Upper lobe of left lung (tissue), 6 donors: ENCODE measurements around the gene WLS. TPM values are rescaled to one million over a fixed set of nuclear protein-coding genes. Genes with fewer than 3 reads are reported as not detected.

Experiments
- ATAC-seq, 2 donors: fragments of 200-7000 bp; cut with Tn5 transposase; one replicate each; pipeline ENCODE4 v1.9.1; 2022; ENCODE audit warnings: mild to moderate bottlenecking in 2 of 2, moderate library complexity in 2 of 2; ENCODE audit not compliant: low FRiP score in 2 of 2
- DNase-seq, 2 donors: peaks; one replicate each; pipeline ENCODE4 v3.0.0-alpha.2; 2019 to 2020
- H3K27ac ChIP-seq, 4 donors: fragments of 200-600 bp; sonication (generic); one replicate each; pipeline ENCODE4 v1.5.1; 2016 to 2019
- H3K27me3 ChIP-seq, 4 donors: fragments of 200-600 bp; sonication (generic); one replicate each; pipeline ENCODE4 v1.5.1; 2017 to 2019
- H3K36me3 ChIP-seq, 4 donors: fragments of 200-600 bp; sonication (generic); one replicate each; pipeline ENCODE4 v1.5.1; 2016 to 2019
- H3K4me1 ChIP-seq, 4 donors: fragments of 200-600 bp; sonication (generic); one replicate each; pipeline ENCODE4 v1.5.1; 2018 to 2019
- H3K4me3 ChIP-seq, 4 donors: fragments of 200-600 bp; sonication (generic); one replicate each; pipeline ENCODE4 v1.5.1; 2017 to 2019; ENCODE audit warnings: mild to moderate bottlenecking in 2 of 4, moderate library complexity in 1 of 4
- H3K9me3 ChIP-seq, 4 donors: fragments of 200-600 bp; sonication (generic); one replicate each; pipeline ENCODE4 v1.5.1; 2018 to 2019
- EP300 ChIP-seq, 4 donors: sonication (generic); formaldehyde crosslinking; IDR thresholded peaks; one replicate each; pipeline ENCODE4 v1.5.1; 2017; ENCODE audit warnings: antibody characterized with exemption in 4 of 4, control low read depth in 2 of 4
- POLR2A ChIP-seq, 4 donors: fragments of 450-650 bp; IDR thresholded peaks; one replicate each; pipeline ENCODE4 v1.5.1; 2016 to 2017; ENCODE audit warnings: antibody characterized with exemption in 4 of 4, mild to moderate bottlenecking in 2 of 4
- POLR2AphosphoS5 ChIP-seq, 2 donors: sonication (generic); formaldehyde crosslinking; IDR thresholded peaks; one replicate each; pipeline ENCODE4 v1.5.1; 2017; ENCODE audit warnings: antibody characterized with exemption in 2 of 2
- WGBS, 2 donors: methylation state at CpG; one replicate each; pipeline ENCODE4 v1.1.5; 2017 to 2018; 5-methylcytosine and 5-hydroxymethylcytosine counted together
- total RNA-seq, 6 donors: library from RNA; depleted of rRNA in 4 of 6; stranded (reverse); fragments of >200 nt in 4 of 6; gene quantifications; one replicate each; pipeline versions ENCODE4 v1.1.0 to v1.2.1, GENCODE V29; 2016 to 2021
- TF ChIP-seq, protein P1 (sequence below), 6 experiments: fragments of 450-650 bp in 4 of 6; fragments of 200-600 bp in 2 of 6; sonication (generic) in 2 of 6; IDR thresholded peaks; one replicate each; pipeline ENCODE4 v1.5.1; 2016 to 2019; ENCODE audit warnings: antibody characterized with exemption in 6 of 6
- donor health status: DM: no; HTN: no; CAD: no; lungs with moderate emphysema.
- donor health status: DM: no; HTN: yes; CAD: no; lungs with severe emphysema.

The WLS gene
- total RNA-seq, 6 donors from 2014 or later = 33.5 to 113 (median 61.3) TPM

DNA sequence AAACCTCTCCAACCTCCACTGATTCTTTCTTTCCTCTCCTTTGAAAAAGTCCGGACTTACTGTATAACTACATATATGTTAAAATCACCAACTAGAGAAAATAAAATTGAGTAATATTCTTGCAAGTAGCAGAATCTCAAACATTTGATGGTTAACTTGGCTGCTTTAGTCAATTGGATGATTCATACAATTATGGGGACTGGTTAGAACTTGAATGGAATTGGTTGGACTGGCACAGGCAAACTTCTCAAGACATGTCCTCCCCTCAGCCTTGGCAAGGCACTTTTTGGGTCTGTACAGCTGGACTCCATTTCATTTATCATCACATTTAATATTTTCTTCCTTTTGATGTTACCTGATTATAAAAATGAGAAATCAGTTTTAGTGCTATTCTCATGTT lies 6.5 kb downstream of the WLS start:
- WGBS, 2 donors = 93 to 98% methylated on average over 1 of the region's 1 CpG
- Histone ChIP-seq H3K27ac (no peak overlapping the region), H3K4me3 (no peak overlapping the region), H3K4me1 (peaks cover 2 to 26% (median 19%) of the 10 kb centered on the region in 4 donors), H3K36me3 (no peaks in the 10 kb centered on the region), H3K27me3 (no peaks in the 10 kb centered on the region), H3K9me3 (no peaks in the 10 kb centered on the region)
- TF ChIP-seq, protein P1, sequence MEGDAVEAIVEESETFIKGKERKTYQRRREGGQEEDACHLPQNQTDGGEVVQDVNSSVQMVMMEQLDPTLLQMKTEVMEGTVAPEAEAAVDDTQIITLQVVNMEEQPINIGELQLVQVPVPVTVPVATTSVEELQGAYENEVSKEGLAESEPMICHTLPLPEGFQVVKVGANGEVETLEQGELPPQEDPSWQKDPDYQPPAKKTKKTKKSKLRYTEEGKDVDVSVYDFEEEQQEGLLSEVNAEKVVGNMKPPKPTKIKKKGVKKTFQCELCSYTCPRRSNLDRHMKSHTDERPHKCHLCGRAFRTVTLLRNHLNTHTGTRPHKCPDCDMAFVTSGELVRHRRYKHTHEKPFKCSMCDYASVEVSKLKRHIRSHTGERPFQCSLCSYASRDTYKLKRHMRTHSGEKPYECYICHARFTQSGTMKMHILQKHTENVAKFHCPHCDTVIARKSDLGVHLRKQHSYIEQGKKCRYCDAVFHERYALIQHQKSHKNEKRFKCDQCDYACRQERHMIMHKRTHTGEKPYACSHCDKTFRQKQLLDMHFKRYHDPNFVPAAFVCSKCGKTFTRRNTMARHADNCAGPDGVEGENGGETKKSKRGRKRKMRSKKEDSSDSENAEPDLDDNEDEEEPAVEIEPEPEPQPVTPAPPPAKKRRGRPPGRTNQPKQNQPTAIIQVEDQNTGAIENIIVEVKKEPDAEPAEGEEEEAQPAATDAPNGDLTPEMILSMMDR (IDR thresholded peaks at IDR 0.05) = no peak
- TF ChIP-seq POLR2A (IDR thresholded peaks at IDR 0.05) = no peak
- TF ChIP-seq POLR2AphosphoS5 (IDR thresholded peaks at IDR 0.05) = no peak
- no peak for TF ChIP-seq EP300 (IDR thresholded peaks at IDR 0.05)
- ATAC-seq (no peak), DNase-seq (no peak)

DNA sequence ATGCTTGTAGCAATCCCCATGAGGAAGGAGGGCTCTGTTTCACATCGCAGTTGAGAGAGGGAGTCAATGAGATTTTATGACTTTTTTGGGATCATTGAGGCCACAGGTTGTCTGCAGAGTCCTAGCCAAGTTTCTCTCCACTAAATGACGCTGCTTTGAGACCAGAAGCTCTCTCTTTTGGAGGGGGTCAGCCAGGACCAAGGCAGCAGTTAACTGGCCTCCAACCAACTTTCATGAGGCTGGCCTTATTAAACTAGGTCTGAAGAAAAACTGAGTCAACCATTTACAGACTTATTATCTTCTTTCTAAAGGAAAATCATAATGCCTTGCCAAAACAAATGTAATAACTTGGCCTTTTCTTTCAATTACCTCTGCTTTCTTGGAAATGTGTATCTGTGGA lies 8.6 kb downstream of the WLS start:
- 69 to 78% methylated on average over 2 of the region's 2 CpGs for WGBS, 2 donors
- Histone ChIP-seq H3K27me3 (no peaks in the 10 kb centered on the region), H3K4me3 (no peak overlapping the region), H3K4me1 (peaks cover 0 to 13% (median 6%) of the 10 kb centered on the region in 4 donors), H3K9me3 (no peaks in the 10 kb centered on the region), H3K36me3 (no peaks in the 10 kb centered on the region), H3K27ac (no peak overlapping the region)
- TF ChIP-seq, protein P1 (IDR thresholded peaks at IDR 0.05) = no peak
- TF ChIP-seq POLR2A (IDR thresholded peaks at IDR 0.05) (no peak), POLR2AphosphoS5 (IDR thresholded peaks at IDR 0.05) (no peak), EP300 (IDR thresholded peaks at IDR 0.05) (no peak)
- ATAC-seq (peak in 1 of 2 donors; percentile 89), DNase-seq (no peak)

DNA sequence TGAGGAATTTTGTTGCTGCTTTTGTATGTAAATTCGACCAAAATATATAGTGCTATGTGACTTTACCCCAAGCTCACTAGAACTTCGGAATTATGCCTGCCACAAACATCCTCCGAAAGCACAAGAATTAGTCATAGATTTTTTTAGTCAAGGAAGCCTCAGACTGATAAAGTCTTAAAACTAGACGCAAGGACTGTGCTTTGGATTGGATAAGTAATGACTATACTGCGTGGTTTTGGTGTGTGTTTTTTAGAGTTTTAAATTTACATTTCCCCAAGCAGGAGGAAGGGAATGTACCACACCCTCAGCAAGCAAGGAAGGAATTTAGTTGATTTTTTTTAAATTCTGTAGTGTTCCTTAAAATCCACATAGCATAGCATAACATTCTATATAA lies 10.3 kb downstream of the WLS start:
- TF ChIP-seq, protein P1 (IDR thresholded peaks at IDR 0.05) = no peak
- no peak for TF ChIP-seq POLR2AphosphoS5 (IDR thresholded peaks at IDR 0.05)
- TF ChIP-seq POLR2A (IDR thresholded peaks at IDR 0.05) = no peak
- TF ChIP-seq EP300 (IDR thresholded peaks at IDR 0.05) = no peak
- Histone ChIP-seq H3K27ac (no peak overlapping the region), H3K27me3 (no peaks in the 10 kb centered on the region), H3K4me1 (peaks cover 0 to 13% (median 6%) of the 10 kb centered on the region in 4 donors), H3K9me3 (no peaks in the 10 kb centered on the region), H3K4me3 (no peak overlapping the region), H3K36me3 (no peaks in the 10 kb centered on the region)
- DNase-seq (no peak), ATAC-seq (peak in 1 of 2 donors; percentile 60)
- WGBS, 2 donors = 55 to 61% methylated on average over 5 of the region's 5 CpGs

DNA sequence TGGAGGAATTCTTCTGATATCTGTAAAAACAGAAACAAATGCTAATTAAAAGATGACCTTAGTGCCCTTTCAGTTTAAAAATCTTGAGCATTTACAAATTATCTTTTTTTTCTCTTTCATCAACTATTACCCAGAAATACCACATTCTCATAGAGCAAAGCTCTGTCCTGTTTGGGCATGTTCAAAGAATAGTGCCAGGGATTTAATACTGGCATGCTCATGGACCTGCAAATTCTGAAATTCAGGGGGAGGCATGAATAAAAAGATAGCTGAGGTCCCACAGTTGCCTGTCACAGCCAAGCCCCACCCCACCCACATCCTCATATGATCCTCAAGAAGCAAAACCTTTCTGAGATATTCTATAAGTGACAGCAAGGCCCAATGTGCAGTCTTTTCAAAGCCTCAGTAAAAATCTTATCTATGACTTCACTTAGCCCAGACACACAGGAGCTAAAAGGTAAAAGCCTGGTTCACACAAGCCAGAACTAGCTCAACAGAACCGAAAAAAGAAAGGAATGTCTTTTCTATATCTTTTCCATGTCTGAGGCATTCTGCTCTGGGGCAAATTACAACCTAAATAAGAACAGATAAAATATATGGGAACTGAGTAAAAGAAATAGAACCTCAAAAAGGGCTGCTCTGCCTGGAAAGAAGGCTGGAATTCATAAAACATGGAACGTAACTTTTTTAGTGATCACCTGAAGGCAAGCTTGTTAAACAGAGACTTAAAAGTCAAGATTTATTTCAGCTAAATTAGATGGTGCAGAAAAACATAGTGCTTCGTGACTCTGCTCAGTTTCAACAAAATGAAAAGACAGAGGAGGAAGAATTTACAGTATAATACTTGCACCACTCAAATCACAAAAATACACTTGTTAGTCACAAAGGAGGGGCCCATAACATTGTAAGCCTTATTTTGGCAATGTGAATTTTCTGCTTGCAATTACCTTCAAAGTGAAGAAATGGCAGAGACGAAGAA lies 11.0 kb downstream of the WLS start:
- ATAC-seq (no peak), DNase-seq (no peak)
- peaks cover 0 to 13% (median 6%) of the 10 kb centered on the region in 4 donors for H3K4me1 ChIP-seq
- H3K4me3 ChIP-seq = no peak overlapping the region
- 63 to 68% methylated on average over 4 of the region's 4 CpGs for WGBS, 2 donors
- no peaks in the 10 kb centered on the region for H3K27me3 ChIP-seq
- no peaks in the 10 kb centered on the region for H3K36me3 ChIP-seq
- H3K9me3 ChIP-seq = no peaks in the 10 kb centered on the region
- no peak overlapping the region for H3K27ac ChIP-seq
- TF ChIP-seq POLR2AphosphoS5 (IDR thresholded peaks at IDR 0.05) (no peak), POLR2A (IDR thresholded peaks at IDR 0.05) (no peak), EP300 (IDR thresholded peaks at IDR 0.05) (no peak)
- TF ChIP-seq, protein P1 (IDR thresholded peaks at IDR 0.05) = no peak
